ENCODE measurements around the gene KLF3. TPM values are rescaled to one million over a fixed set of nuclear protein-coding genes. Genes with fewer than 3 reads are reported as not detected.

The KLF3 gene
- total RNA-seq, 1 donor from 2014 or later: 38.4 TPM

DNA sequence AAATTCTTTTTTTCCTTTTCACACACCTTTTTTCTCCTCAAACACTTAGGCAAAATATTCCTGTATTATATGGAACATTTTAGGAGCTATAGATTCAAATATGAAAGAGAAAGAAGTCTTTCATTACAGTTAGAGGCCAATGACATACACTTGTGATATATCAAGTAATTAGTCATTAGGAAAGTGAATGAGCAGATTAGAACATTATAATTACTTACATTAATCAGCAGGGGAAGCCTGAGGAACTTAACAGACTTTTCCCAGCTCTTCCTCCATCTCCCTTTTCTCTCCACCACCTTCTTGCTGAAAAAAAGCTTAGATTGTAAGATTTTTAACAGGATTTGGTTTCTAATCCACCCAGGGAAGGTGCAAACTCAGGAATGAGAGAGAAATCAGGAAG lies 29.6 kb downstream of the KLF3 start:
- Mint-ChIP-seq H3K36me3 (ENCODE audit: low read depth) (peaks cover 43% of the 10 kb centered on the region), H3K9me3 (no peaks in the 10 kb centered on the region)
- TF ChIP-seq, protein P1, sequence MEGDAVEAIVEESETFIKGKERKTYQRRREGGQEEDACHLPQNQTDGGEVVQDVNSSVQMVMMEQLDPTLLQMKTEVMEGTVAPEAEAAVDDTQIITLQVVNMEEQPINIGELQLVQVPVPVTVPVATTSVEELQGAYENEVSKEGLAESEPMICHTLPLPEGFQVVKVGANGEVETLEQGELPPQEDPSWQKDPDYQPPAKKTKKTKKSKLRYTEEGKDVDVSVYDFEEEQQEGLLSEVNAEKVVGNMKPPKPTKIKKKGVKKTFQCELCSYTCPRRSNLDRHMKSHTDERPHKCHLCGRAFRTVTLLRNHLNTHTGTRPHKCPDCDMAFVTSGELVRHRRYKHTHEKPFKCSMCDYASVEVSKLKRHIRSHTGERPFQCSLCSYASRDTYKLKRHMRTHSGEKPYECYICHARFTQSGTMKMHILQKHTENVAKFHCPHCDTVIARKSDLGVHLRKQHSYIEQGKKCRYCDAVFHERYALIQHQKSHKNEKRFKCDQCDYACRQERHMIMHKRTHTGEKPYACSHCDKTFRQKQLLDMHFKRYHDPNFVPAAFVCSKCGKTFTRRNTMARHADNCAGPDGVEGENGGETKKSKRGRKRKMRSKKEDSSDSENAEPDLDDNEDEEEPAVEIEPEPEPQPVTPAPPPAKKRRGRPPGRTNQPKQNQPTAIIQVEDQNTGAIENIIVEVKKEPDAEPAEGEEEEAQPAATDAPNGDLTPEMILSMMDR (conservative IDR thresholded peaks at IDR 0.05): no peak

DNA sequence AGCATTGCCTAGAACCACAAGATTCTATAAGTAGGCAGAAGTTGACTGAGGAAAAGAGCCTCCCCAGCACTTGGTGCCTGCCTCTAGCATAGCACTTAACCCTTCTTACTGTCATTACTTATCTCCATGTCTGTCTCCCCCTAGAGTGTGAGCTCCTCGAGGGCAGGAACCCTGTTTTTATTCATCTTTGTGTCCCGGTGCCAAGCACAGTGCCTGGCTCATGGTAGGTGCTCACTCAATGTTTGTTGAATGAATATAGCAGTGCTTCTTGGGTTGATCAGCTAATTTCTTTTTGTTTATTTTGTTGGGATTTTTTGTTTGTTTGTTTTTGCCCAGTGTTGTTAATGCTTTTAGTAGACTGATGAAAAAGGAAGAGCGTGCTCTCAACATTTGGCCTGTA lies 30.3 kb downstream of the KLF3 start:
- peaks cover 35% of the 10 kb centered on the region for H3K36me3 Mint-ChIP-seq (ENCODE audit: low read depth)
- H3K9me3 Mint-ChIP-seq: no peaks in the 10 kb centered on the region
- TF ChIP-seq, protein P1 (conservative IDR thresholded peaks at IDR 0.05): no peak
- no peak overlapping the region for H3K4me3 Mint-ChIP-seq
- H3K27me3 Mint-ChIP-seq (ENCODE audit: low read depth): no peaks in the 10 kb centered on the region
- no peak overlapping the region for H3K27ac Mint-ChIP-seq (ENCODE audit: unreplicated experiment)
- no peak for DNase-seq (ENCODE audit: low read depth, low spot score)
- no peaks in the 10 kb centered on the region for H3K4me1 Mint-ChIP-seq

More for the DNA sequence above, 29.6 kb downstream of the KLF3 start:
- H3K27me3 Mint-ChIP-seq (ENCODE audit: low read depth): no peaks in the 10 kb centered on the region
- no peak overlapping the region for H3K4me3 Mint-ChIP-seq
- H3K4me1 Mint-ChIP-seq: no peaks in the 10 kb centered on the region
- H3K27ac Mint-ChIP-seq (ENCODE audit: unreplicated experiment): no peak overlapping the region
- no peak for DNase-seq (ENCODE audit: low read depth, low spot score)

GRCh38 chr4:38695809-38696208 lies 31.8 kb downstream of the KLF3 start:
- Mint-ChIP-seq H3K36me3 (ENCODE audit: low read depth) (peaks cover 22% of the 10 kb centered on the region), H3K4me1 (no peaks in the 10 kb centered on the region), H3K27me3 (ENCODE audit: low read depth) (no peaks in the 10 kb centered on the region), H3K9me3 (no peaks in the 10 kb centered on the region), H3K4me3 (no peak overlapping the region), H3K27ac (ENCODE audit: unreplicated experiment) (no peak overlapping the region)
- TF ChIP-seq, protein P1 (conservative IDR thresholded peaks at IDR 0.05): no peak
- no peak for DNase-seq (ENCODE audit: low read depth, low spot score)

- H3K27me3 Mint-ChIP-seq (ENCODE audit: low read depth): no peaks in the 10 kb centered on the region
- no peaks in the 10 kb centered on the region for H3K9me3 Mint-ChIP-seq
- no peak for DNase-seq (ENCODE audit: low read depth, low spot score)
- peaks cover 22% of the 10 kb centered on the region for H3K36me3 Mint-ChIP-seq (ENCODE audit: low read depth)
- H3K4me3 Mint-ChIP-seq: no peak overlapping the region
- H3K27ac Mint-ChIP-seq (ENCODE audit: unreplicated experiment): no peak overlapping the region
- TF ChIP-seq, protein P1 (conservative IDR thresholded peaks at IDR 0.05): no peak
- H3K4me1 Mint-ChIP-seq: no peaks in the 10 kb centered on the region
These were observed 32.7 kb downstream of the KLF3 start for GRCh38 chr4:38696697-38697096.

DNA sequence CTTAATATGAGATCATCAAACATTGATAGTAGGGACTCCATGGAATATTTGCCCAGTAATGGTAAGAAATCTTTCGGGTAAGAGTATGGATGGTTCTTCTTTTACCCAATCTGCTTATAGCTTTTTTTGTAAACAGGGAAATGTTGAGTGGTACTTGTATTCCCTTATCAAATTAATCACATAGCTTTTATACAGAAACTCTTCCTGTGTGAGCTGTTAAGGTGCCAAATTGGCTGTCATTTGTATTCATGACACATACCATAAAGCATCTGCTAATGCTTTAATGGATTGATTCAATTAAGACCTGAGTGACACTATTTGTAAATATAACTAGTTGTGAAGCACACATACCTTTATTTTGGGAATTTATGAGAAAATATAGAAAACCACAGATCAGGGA lies 34.2 kb downstream of the KLF3 start:
- no peaks in the 10 kb centered on the region for H3K4me1 Mint-ChIP-seq
- H3K9me3 Mint-ChIP-seq: no peaks in the 10 kb centered on the region
- TF ChIP-seq, protein P1 (conservative IDR thresholded peaks at IDR 0.05): no peak
- H3K27ac Mint-ChIP-seq (ENCODE audit: unreplicated experiment): no peak overlapping the region
- H3K36me3 Mint-ChIP-seq (ENCODE audit: low read depth): peaks cover 22% of the 10 kb centered on the region
- H3K4me3 Mint-ChIP-seq: no peak overlapping the region
- no peak for DNase-seq (ENCODE audit: low read depth, low spot score)
- H3K27me3 Mint-ChIP-seq (ENCODE audit: low read depth): no peaks in the 10 kb centered on the region

DNA sequence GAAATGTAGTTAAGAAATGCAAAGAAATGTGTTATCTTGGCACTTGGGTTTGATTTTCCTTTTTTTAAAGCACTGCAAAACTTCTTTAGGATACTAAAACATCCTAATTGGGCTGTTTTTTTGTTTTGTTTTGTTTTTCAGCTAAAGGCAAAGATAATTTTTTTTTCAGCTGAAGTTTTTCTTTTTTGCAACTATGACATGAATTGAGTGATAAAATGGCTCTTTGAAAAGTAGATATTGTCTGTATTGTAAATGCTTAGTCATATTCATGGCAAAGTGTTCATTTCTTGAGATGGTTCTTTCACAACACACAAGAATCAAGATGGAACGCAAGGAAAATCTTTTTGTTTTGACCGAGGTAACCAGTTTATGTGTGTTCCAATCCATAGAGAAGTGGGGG lies 35.1 kb downstream of the KLF3 start:
- Mint-ChIP-seq H3K27me3 (ENCODE audit: low read depth) (no peaks in the 10 kb centered on the region), H3K27ac (ENCODE audit: unreplicated experiment) (no peak overlapping the region), H3K36me3 (ENCODE audit: low read depth) (peaks cover 22% of the 10 kb centered on the region), H3K9me3 (no peaks in the 10 kb centered on the region), H3K4me1 (no peaks in the 10 kb centered on the region), H3K4me3 (no peak overlapping the region)
- no peak for DNase-seq (ENCODE audit: low read depth, low spot score)
- TF ChIP-seq, protein P1 (conservative IDR thresholded peaks at IDR 0.05): no peak
